ENCODE results near the gene GAP43. TPM values are rescaled to one million over a fixed set of nuclear protein-coding genes. Genes with fewer than 3 reads are reported as not detected.

GAP43 gene
- total RNA-seq, 1 donor from 2014 or later = 4.9 TPM

GRCh38 chr3:115627180-115628074, 4.1 kb downstream of the GAP43 start:
- H3K27ac ChIP-seq = no peak overlapping the region
- H3K4me1 ChIP-seq = peaks cover 8% of the 10 kb centered on the region
- H3K4me3 ChIP-seq = no peak overlapping the region
- no peak for DNase-seq (ENCODE audit: extremely low spot score in 2 of 2)
- TF ChIP-seq CTCF (IDR thresholded peaks at IDR 0.05) (no peak), POLR2AphosphoS5 (IDR thresholded peaks at IDR 0.05; ENCODE audit: insufficient read depth in 1 of 2, low read depth in 1 of 2) (no peak), POLR2A (IDR thresholded peaks at IDR 0.05) (no peak)
- intact Hi-C loops (cut with DNase I) = no loop called here
- no peaks in the 10 kb centered on the region for H3K36me3 ChIP-seq
- H3K9me3 ChIP-seq = no peaks in the 10 kb centered on the region
- peaks cover 4% of the 10 kb centered on the region for H3K27me3 ChIP-seq

GRCh38 chr3:115628075-115628412, 4.7 kb downstream of the GAP43 start:
- no peak for DNase-seq (ENCODE audit: extremely low spot score in 2 of 2)
- intact Hi-C loops (cut with DNase I) = no loop called here
- Histone ChIP-seq H3K4me1 (peaks cover 8% of the 10 kb centered on the region), H3K27me3 (peaks cover 4% of the 10 kb centered on the region), H3K27ac (no peak overlapping the region), H3K4me3 (no peak overlapping the region), H3K36me3 (no peaks in the 10 kb centered on the region), H3K9me3 (no peaks in the 10 kb centered on the region)
- no peak for TF ChIP-seq POLR2AphosphoS5 (IDR thresholded peaks at IDR 0.05; ENCODE audit: insufficient read depth in 1 of 2, low read depth in 1 of 2)
- TF ChIP-seq POLR2A (IDR thresholded peaks at IDR 0.05) = no peak
- no peak for TF ChIP-seq CTCF (IDR thresholded peaks at IDR 0.05)

GRCh38 chr3:115630850-115631249, 7.5 kb downstream of the GAP43 start:
- no peaks in the 10 kb centered on the region for H3K27me3 ChIP-seq
- H3K36me3 ChIP-seq = no peaks in the 10 kb centered on the region
- H3K4me3 ChIP-seq = no peak overlapping the region
- TF ChIP-seq POLR2A (IDR thresholded peaks at IDR 0.05) = no peak
- TF ChIP-seq POLR2AphosphoS5 (IDR thresholded peaks at IDR 0.05; ENCODE audit: insufficient read depth in 1 of 2, low read depth in 1 of 2) = no peak
- no peak for TF ChIP-seq CTCF (IDR thresholded peaks at IDR 0.05)
- no peak for DNase-seq (ENCODE audit: extremely low spot score in 2 of 2)
- H3K4me1 ChIP-seq = no peaks in the 10 kb centered on the region
- H3K9me3 ChIP-seq = no peaks in the 10 kb centered on the region
- intact Hi-C loops (cut with DNase I) = no loop called here
- H3K27ac ChIP-seq = no peak overlapping the region

- intact Hi-C loops (cut with DNase I) = no loop called here
- no peaks in the 10 kb centered on the region for H3K36me3 ChIP-seq
- no peaks in the 10 kb centered on the region for H3K9me3 ChIP-seq
- no peaks in the 10 kb centered on the region for H3K4me1 ChIP-seq
- no peak overlapping the region for H3K27ac ChIP-seq
- H3K27me3 ChIP-seq = no peaks in the 10 kb centered on the region
- TF ChIP-seq CTCF (IDR thresholded peaks at IDR 0.05) (no peak), POLR2AphosphoS5 (IDR thresholded peaks at IDR 0.05; ENCODE audit: insufficient read depth in 1 of 2, low read depth in 1 of 2) (no peak), POLR2A (IDR thresholded peaks at IDR 0.05) (no peak)
- DNase-seq (ENCODE audit: extremely low spot score in 2 of 2) = no peak
- H3K4me3 ChIP-seq = no peak overlapping the region
Observed at GRCh38 chr3:115632026-115632425, 8.7 kb downstream of the GAP43 start.

GRCh38 chr3:115633467-115633866, 10.2 kb downstream of the GAP43 start:
- no peaks in the 10 kb centered on the region for H3K4me1 ChIP-seq
- H3K4me3 ChIP-seq = no peak overlapping the region
- H3K27ac ChIP-seq = no peak overlapping the region
- H3K27me3 ChIP-seq = no peaks in the 10 kb centered on the region
- intact Hi-C loops (cut with DNase I) = no loop called here
- no peaks in the 10 kb centered on the region for H3K9me3 ChIP-seq
- no peak for TF ChIP-seq POLR2A (IDR thresholded peaks at IDR 0.05)
- TF ChIP-seq CTCF (IDR thresholded peaks at IDR 0.05) = no peak
- no peak for TF ChIP-seq POLR2AphosphoS5 (IDR thresholded peaks at IDR 0.05; ENCODE audit: insufficient read depth in 1 of 2, low read depth in 1 of 2)
- no peak for DNase-seq (ENCODE audit: extremely low spot score in 2 of 2)
- H3K36me3 ChIP-seq = no peaks in the 10 kb centered on the region

Data from vagina (tissue), 2 donors.